Liver (tissue), 9 donors: ENCODE results near the gene P2RY8. TPM values are rescaled to one million over a fixed set of nuclear protein-coding genes. Genes with fewer than 3 reads are reported as not detected.

Experiments
- DNase-seq: peaks from one replicate; pipeline ENCODE4 v3.0.0-alpha.2; 2017; ENCODE audit warnings: low spot score
- H3K27ac ChIP-seq, 2 donors: one replicate each; pipeline ENCODE4 v1.7.0; 2013; ENCODE audit warnings: inconsistent platforms in 2 of 2, low read length in 2 of 2, control low read depth in 1 of 2, low read depth in 1 of 2, mild to moderate bottlenecking in 1 of 2
- H3K27me3 ChIP-seq, 4 donors: one replicate each; pipeline versions ENCODE4 v1.6.1 to v1.7.0; 2013; ENCODE audit warnings: low read length in 3 of 4, inconsistent platforms in 1 of 4, mild to moderate bottlenecking in 1 of 4, moderate library complexity in 1 of 4; ENCODE audit not compliant: control insufficient read depth in 4 of 4, insufficient read depth in 4 of 4
- H3K36me3 ChIP-seq, 4 donors: one replicate each; pipeline versions ENCODE4 v1.6.1 to v1.7.0; 2013; ENCODE audit warnings: low read length in 3 of 4, mild to moderate bottlenecking in 3 of 4, low read depth in 1 of 4, moderate library complexity in 1 of 4; ENCODE audit not compliant: control insufficient read depth in 4 of 4, insufficient read depth in 3 of 4
- H3K4me1 ChIP-seq, 4 donors: one replicate each; pipeline versions ENCODE4 v1.6.1 to v1.7.0; 2013; ENCODE audit warnings: low read length in 3 of 4, mild to moderate bottlenecking in 3 of 4, moderate library complexity in 1 of 4; ENCODE audit not compliant: control insufficient read depth in 4 of 4, insufficient read depth in 4 of 4
- H3K4me3 ChIP-seq, 3 donors: one replicate each; pipeline versions ENCODE4 v1.6.1 to v1.7.0; 2013; ENCODE audit warnings: low read length in 3 of 3, control low read depth in 1 of 3, low read depth in 1 of 3, mild to moderate bottlenecking in 1 of 3
- H3K9ac ChIP-seq, 2 donors: one replicate each; pipeline ENCODE4 v1.7.0; 2013; ENCODE audit warnings: low read length in 2 of 2, mild to moderate bottlenecking in 2 of 2, moderate library complexity in 2 of 2, control low read depth in 1 of 2, low read depth in 1 of 2
- H3K9me3 ChIP-seq, 4 donors: one replicate each; pipeline versions ENCODE4 v1.6.1 to v1.7.0; 2013; ENCODE audit warnings: low read length in 3 of 4; ENCODE audit not compliant: control insufficient read depth in 4 of 4
- ATF3 ChIP-seq: IDR thresholded peaks from 2 replicates; pipeline ENCODE4 v1.6.1; 2016; ENCODE audit warnings: antibody characterized with exemption
- CTCF ChIP-seq: fragments of 150-350 bp; IDR thresholded peaks from 2 replicates; pipeline ENCODE4 v1.5.1; 2017; ENCODE audit warnings: improper control_type of control experiment, low read depth, low read length; ENCODE audit not compliant: missing input control
- EGR1 ChIP-seq, 2 donors: IDR thresholded peaks; 2 replicates each; pipeline ENCODE4 v1.6.1; 2016 to 2018; ENCODE audit warnings: antibody characterized with exemption in 2 of 2, low read depth in 2 of 2
- FOXA1 ChIP-seq: IDR thresholded peaks from 2 replicates; pipeline ENCODE4 v1.6.1; 2016; ENCODE audit warnings: antibody characterized with exemption
- FOXA2 ChIP-seq: IDR thresholded peaks from 2 replicates; pipeline ENCODE4 v1.6.1; 2016; ENCODE audit warnings: antibody characterized with exemption
- GABPA ChIP-seq, 2 donors: IDR thresholded peaks in 1 of 2; conservative IDR thresholded peaks in 1 of 2; 2 replicates each; pipeline ENCODE4 v1.6.1; 2016; ENCODE audit warnings: antibody characterized with exemption in 2 of 2, mild to moderate bottlenecking in 1 of 2, moderate library complexity in 1 of 2
- HNF4A ChIP-seq, 2 donors: conservative IDR thresholded peaks; 2 replicates each; pipeline ENCODE4 v1.6.1; 2016; ENCODE audit warnings: antibody characterized with exemption in 2 of 2, mild to moderate bottlenecking in 2 of 2
- HNF4G ChIP-seq: IDR thresholded peaks from 2 replicates; pipeline ENCODE4 v1.6.1; 2016; ENCODE audit warnings: antibody characterized with exemption
- JUND ChIP-seq, 2 donors: IDR thresholded peaks; 2 replicates each; pipeline ENCODE4 v1.6.1; 2016; ENCODE audit warnings: antibody characterized with exemption in 2 of 2
- MAX ChIP-seq: IDR thresholded peaks from 2 replicates; pipeline ENCODE4 v1.6.1; 2016; ENCODE audit warnings: antibody characterized with exemption
- NR2F2 ChIP-seq: IDR thresholded peaks from 2 replicates; pipeline ENCODE4 v1.6.1; 2016; ENCODE audit warnings: antibody characterized with exemption
- RAD21 ChIP-seq, 2 donors: IDR thresholded peaks; 2 replicates each; pipeline ENCODE4 v1.6.1; 2016; ENCODE audit warnings: antibody characterized with exemption in 2 of 2, mild to moderate bottlenecking in 2 of 2
- REST ChIP-seq: IDR thresholded peaks from 2 replicates; pipeline ENCODE4 v1.6.1; 2016; ENCODE audit warnings: antibody characterized with exemption, mild to moderate bottlenecking
- RXRA ChIP-seq, 2 donors: IDR thresholded peaks; 2 replicates each; pipeline ENCODE4 v1.6.1; 2017 to 2018; ENCODE audit warnings: antibody characterized with exemption in 2 of 2, mild to moderate bottlenecking in 1 of 2
- SP1 ChIP-seq: IDR thresholded peaks from 2 replicates; pipeline ENCODE4 v1.6.1; 2018; ENCODE audit warnings: antibody characterized with exemption, mild to moderate bottlenecking
- TAF1 ChIP-seq: conservative IDR thresholded peaks from 2 replicates; pipeline ENCODE4 v1.6.1; 2016; ENCODE audit warnings: antibody characterized with exemption, mild to moderate bottlenecking
- YY1 ChIP-seq: IDR thresholded peaks from 2 replicates; pipeline ENCODE4 v1.6.1; 2016; ENCODE audit warnings: antibody characterized with exemption, mild to moderate bottlenecking
- ZBTB33 ChIP-seq: IDR thresholded peaks from 2 replicates; pipeline ENCODE4 v1.6.1; 2016; ENCODE audit warnings: antibody characterized with exemption
- WGBS: extraction: QIAGEN DNeasy Blood & Tissue Kit; methylation state at CpG from one replicate; pipeline ENCODE4 v1.1.7; 2013; 5-methylcytosine and 5-hydroxymethylcytosine counted together
- polyA plus RNA-seq, 2 donors: library from polyadenylated mRNA; stranded (reverse) in 1 of 2; unstranded in 1 of 2; fragments of 200-250 nt in 1 of 2; fragments of >200 nt in 1 of 2; fragmentation: Nextera tagmentation in 1 of 2; extraction: Ambion mirVana in 1 of 2; gene quantifications; one replicate each; pipeline versions ENCODE4 v1.2.1 to v1.2.3, GENCODE V29; 2013 to 2015
- total RNA-seq, 2 donors: library from RNA; depleted of rRNA; stranded (reverse); fragments of >200 nt; gene quantifications; one replicate each; pipeline ENCODE4 v1.2.3, GENCODE V29; 2014
- donor health status: healthy.
- donor health status: healthy.
- donor health status: healthy.
- donor health status: healthy.
- donor health status: healthy.

P2RY8 gene
- total and polyA plus RNA-seq, 4 donors = 0.24 to 4.4 (median 0.59) TPM

- H3K9ac ChIP-seq = no peak overlapping the region
- DNase-seq = no peak
- peak overlapping the region in 1 of 2 donors; percentile 36 for H3K27ac ChIP-seq
- TF ChIP-seq CTCF (no peak), ZBTB33 (no peak), JUND (IDR thresholded peaks at IDR 0.05) (no peak), SP1 (no peak)
- H3K27me3 ChIP-seq = peaks cover 0 to 3% (median 0%) of the 10 kb centered on the region in 4 donors
- H3K4me3 ChIP-seq = no peak overlapping the region
- WGBS = 67% methylated on average over 5 of the region's 5 CpGs
- no peaks in the 10 kb centered on the region for H3K4me1 ChIP-seq
- no peaks in the 10 kb centered on the region for H3K9me3 ChIP-seq
- no peaks in the 10 kb centered on the region for H3K36me3 ChIP-seq
Observed at GRCh38 chrX:1463581-1463980, 73.4 kb downstream of the P2RY8 start.

- no peaks in the 10 kb centered on the region for H3K36me3 ChIP-seq
- no peak overlapping the region for H3K4me3 ChIP-seq
- no peaks in the 10 kb centered on the region for H3K9me3 ChIP-seq
- H3K27me3 ChIP-seq = peaks cover 0 to 3% (median 0%) of the 10 kb centered on the region in 4 donors
- no peaks in the 10 kb centered on the region for H3K4me1 ChIP-seq
- TF ChIP-seq HNF4G (no peak), MAX (peak; percentile 14), HNF4A (conservative IDR thresholded peaks at IDR 0.05) (no peak), RAD21 (IDR thresholded peaks at IDR 0.05) (peak in 1 of 2 donors; percentile 10), RXRA (IDR thresholded peaks at IDR 0.05) (peak in 1 of 2 donors; percentile 8), NR2F2 (no peak), SP1 (no peak), ATF3 (no peak), EGR1 (IDR thresholded peaks at IDR 0.05; ENCODE audit: low read depth in 2 of 2) (no peak), FOXA2 (no peak), YY1 (no peak)
- peak; percentile 27 for DNase-seq
- peak overlapping the region; percentile 36 to 63 for H3K27ac ChIP-seq
- H3K9ac ChIP-seq = no peak overlapping the region
- WGBS = 64% methylated on average over 19 of the region's 19 CpGs
Observed at GRCh38 chrX:1462596-1463251, 74.3 kb downstream of the P2RY8 start.

GRCh38 chrX:1462110-1462509 is 74.9 kb downstream of the P2RY8 start:
- no peak for DNase-seq
- Histone ChIP-seq H3K27ac (no peak overlapping the region), H3K4me1 (no peaks in the 10 kb centered on the region), H3K9me3 (no peaks in the 10 kb centered on the region), H3K36me3 (no peaks in the 10 kb centered on the region), H3K27me3 (peaks cover 0 to 3% (median 0%) of the 10 kb centered on the region in 4 donors), H3K9ac (no peak overlapping the region), H3K4me3 (no peak overlapping the region)
- TF ChIP-seq HNF4A (conservative IDR thresholded peaks at IDR 0.05) = no peak
- no peak for TF ChIP-seq RAD21 (IDR thresholded peaks at IDR 0.05)
- no peak for TF ChIP-seq REST
- no peak for TF ChIP-seq MAX
- no peak for TF ChIP-seq JUND (IDR thresholded peaks at IDR 0.05)
- no peak for TF ChIP-seq SP1
- TF ChIP-seq GABPA (IDR thresholded peaks at IDR 0.05 in 1 of 2, conservative IDR thresholded peaks at IDR 0.05 in 1 of 2) = no peak
- TF ChIP-seq ATF3 = no peak
- no peak for TF ChIP-seq TAF1
- TF ChIP-seq FOXA1 = no peak
- TF ChIP-seq HNF4G = no peak
- no peak for TF ChIP-seq NR2F2
- TF ChIP-seq FOXA2 = no peak
